H1 (cell line): ENCODE results near the gene CDYL.

ENCODE experiments used
- CTCF ChIP-seq, 3 experiments: IDR thresholded peaks; 1 replicate in 2 of 3; 2 replicates in 1 of 3; pipeline versions ENCODE4 v1.5.1 to v1.6.1; 2011; ENCODE audit warnings: low read length in 3 of 3, mild to moderate bottlenecking in 3 of 3, inconsistent platforms in 2 of 3, low read depth in 1 of 3, moderate library complexity in 1 of 3; ENCODE audit not compliant: insufficient read depth in 1 of 3; ENCODE audit errors: control extremely low read depth in 1 of 3
- MAFK ChIP-seq: IDR thresholded peaks from 2 replicates; pipeline ENCODE4 v1.6.1; 2012; ENCODE audit warnings: low read depth, mild to moderate bottlenecking, improper control_type of control experiment, low read length

- TF ChIP-seq MAFK = no peak
- TF ChIP-seq CTCF (IDR thresholded peaks at IDR 0.05; ENCODE audit: control extremely low read depth in 1 of 3, insufficient read depth in 1 of 3, low read depth in 1 of 3, low read length in 3 of 3) = no peak
These were observed 36.2 kb upstream of the CDYL start for GRCh38 chr6:4740032-4740431.
